Endodermal cell (in vitro differentiated cells): ENCODE measurements around the gene TAF9. TPM values are rescaled to one million over a fixed set of nuclear protein-coding genes. Genes with fewer than 3 reads are reported as not detected.

Experiments used
- DNase-seq: peaks from one replicate; pipeline ENCODE4 v3.0.0-alpha.2; 2017
- H3K27ac ChIP-seq: 2 replicates; pipeline ENCODE4 v1.5.1; 2013; ENCODE audit warnings: mild to moderate bottlenecking, low read depth, low read length, moderate library complexity
- H3K27me3 ChIP-seq: 2 replicates; pipeline ENCODE4 v1.6.1; 2013; ENCODE audit warnings: mild to moderate bottlenecking, low read length, moderate library complexity; ENCODE audit not compliant: insufficient read depth, control insufficient read depth, poor library complexity, severe bottlenecking
- H3K36me3 ChIP-seq: 2 replicates; pipeline ENCODE4 v1.7.0; 2013; ENCODE audit warnings: mild to moderate bottlenecking, low read length, moderate library complexity; ENCODE audit not compliant: control insufficient read depth, insufficient read depth
- H3K4me1 ChIP-seq: one replicate; pipeline ENCODE4 v1.7.0; 2013; ENCODE audit warnings: low read length; ENCODE audit not compliant: control insufficient read depth, insufficient read depth
- H3K4me3 ChIP-seq: 2 replicates; pipeline ENCODE4 v1.5.1; 2013; ENCODE audit warnings: mild to moderate bottlenecking, low read length, moderate library complexity
- H3K9ac ChIP-seq: 2 replicates; pipeline ENCODE4 v1.6.1; 2013; ENCODE audit warnings: mild to moderate bottlenecking, low read length, moderate library complexity; ENCODE audit not compliant: poor library complexity, severe bottlenecking; ENCODE audit errors: extremely low read depth
- H3K9me3 ChIP-seq: 2 replicates; pipeline ENCODE4 v1.6.1; 2013; ENCODE audit warnings: mild to moderate bottlenecking, low read length, moderate library complexity; ENCODE audit not compliant: control insufficient read depth
- H3K27ac Mint-ChIP-seq: 2 replicates; pipeline ENCODE4 v1.8.0; 2020; ENCODE audit warnings: mixed read lengths
- H3K27me3 Mint-ChIP-seq: 2 replicates; pipeline ENCODE4 v1.8.0; 2021; ENCODE audit warnings: mild to moderate bottlenecking, mixed read lengths; ENCODE audit not compliant: insufficient read depth
- H3K36me3 Mint-ChIP-seq: 2 replicates; pipeline ENCODE4 v1.8.0; 2020; ENCODE audit warnings: low read depth, mixed read lengths
- H3K4me1 Mint-ChIP-seq: 2 replicates; pipeline ENCODE4 v1.8.0; 2020; ENCODE audit warnings: mixed read lengths
- H3K4me3 Mint-ChIP-seq: 2 replicates; pipeline ENCODE4 v1.8.0; 2020; ENCODE audit warnings: mild to moderate bottlenecking, moderate library complexity, mixed read lengths
- H3K9me3 Mint-ChIP-seq: 2 replicates; pipeline ENCODE4 v1.8.0; 2020; ENCODE audit warnings: mild to moderate bottlenecking, mixed read lengths
- WGBS, 2 experiments: methylation state at CpG; one replicate each; pipeline versions ENCODE4 v1.1.5 to v1.1.7; 2013; ENCODE audit warnings: missing lambda C conversion rate in 2 of 2, mixed read lengths in 1 of 2; ENCODE audit not compliant: insufficient coverage in 1 of 2, insufficient read length in 1 of 2; 5-methylcytosine and 5-hydroxymethylcytosine counted together
- total RNA-seq, 2 donors: library from RNA; stranded (reverse); fragmentation: NEBNext Ultra II Directional in 1 of 2; extraction: Animal tissue kit (Norgen Biotek cat#: 25700) in 1 of 2; gene quantifications; 2 replicates in 1 of 2; 3 replicates in 1 of 2; pipeline ENCODE4 v1.2.1, GENCODE V29; 2021
- TF ChIP-seq, protein P1 (sequence below): fragments of 200-600 bp; sonication (generic); conservative IDR thresholded peaks from 2 replicates; pipeline ENCODE4 v1.5.0; 2021; ENCODE audit warnings: antibody characterized with exemption, mild to moderate bottlenecking

The TAF9 gene
- total RNA-seq, 2 donors from 2014 or later = 69.5 to 74.3 TPM

DNA sequence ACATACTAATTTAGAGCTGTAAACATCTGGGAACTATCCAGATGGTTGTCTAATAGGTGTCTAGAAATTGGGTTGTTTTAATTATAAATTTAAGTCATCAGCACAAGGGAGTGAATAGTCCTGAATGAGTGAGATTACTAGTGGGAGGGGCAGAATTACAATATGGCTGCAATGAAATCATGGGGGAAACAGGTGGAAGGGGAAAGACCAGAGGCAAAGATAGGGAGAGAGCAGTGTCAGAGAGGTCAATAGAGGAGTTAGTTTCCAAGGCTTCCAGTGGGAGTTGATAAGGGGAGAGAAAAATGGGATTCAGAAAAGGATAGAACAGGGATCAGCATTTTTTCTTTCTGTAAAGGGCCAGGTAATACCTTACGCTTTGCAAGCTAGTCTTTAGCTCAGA is 8.9 kb downstream of the TAF9 start:
- Histone ChIP-seq H3K9me3 (no peaks in the 10 kb centered on the region), H3K36me3 (peaks cover 47% of the 10 kb centered on the region), H3K27me3 (no peaks in the 10 kb centered on the region), H3K4me3 (no peak overlapping the region), H3K9ac (no peak overlapping the region), H3K4me1 (no peaks in the 10 kb centered on the region), H3K27ac (no peak overlapping the region)
- Mint-ChIP-seq H3K9me3 (no peaks in the 10 kb centered on the region), H3K27ac (no peak overlapping the region), H3K4me1 (no peaks in the 10 kb centered on the region), H3K27me3 (no peaks in the 10 kb centered on the region), H3K4me3 (no peak overlapping the region), H3K36me3 (peaks cover 37% of the 10 kb centered on the region)
- WGBS, 2 experiments = 96 to 100% methylated on average over 1 of the region's 1 CpG
- no peak for DNase-seq
- TF ChIP-seq, protein P1, sequence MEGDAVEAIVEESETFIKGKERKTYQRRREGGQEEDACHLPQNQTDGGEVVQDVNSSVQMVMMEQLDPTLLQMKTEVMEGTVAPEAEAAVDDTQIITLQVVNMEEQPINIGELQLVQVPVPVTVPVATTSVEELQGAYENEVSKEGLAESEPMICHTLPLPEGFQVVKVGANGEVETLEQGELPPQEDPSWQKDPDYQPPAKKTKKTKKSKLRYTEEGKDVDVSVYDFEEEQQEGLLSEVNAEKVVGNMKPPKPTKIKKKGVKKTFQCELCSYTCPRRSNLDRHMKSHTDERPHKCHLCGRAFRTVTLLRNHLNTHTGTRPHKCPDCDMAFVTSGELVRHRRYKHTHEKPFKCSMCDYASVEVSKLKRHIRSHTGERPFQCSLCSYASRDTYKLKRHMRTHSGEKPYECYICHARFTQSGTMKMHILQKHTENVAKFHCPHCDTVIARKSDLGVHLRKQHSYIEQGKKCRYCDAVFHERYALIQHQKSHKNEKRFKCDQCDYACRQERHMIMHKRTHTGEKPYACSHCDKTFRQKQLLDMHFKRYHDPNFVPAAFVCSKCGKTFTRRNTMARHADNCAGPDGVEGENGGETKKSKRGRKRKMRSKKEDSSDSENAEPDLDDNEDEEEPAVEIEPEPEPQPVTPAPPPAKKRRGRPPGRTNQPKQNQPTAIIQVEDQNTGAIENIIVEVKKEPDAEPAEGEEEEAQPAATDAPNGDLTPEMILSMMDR = no peak

DNA sequence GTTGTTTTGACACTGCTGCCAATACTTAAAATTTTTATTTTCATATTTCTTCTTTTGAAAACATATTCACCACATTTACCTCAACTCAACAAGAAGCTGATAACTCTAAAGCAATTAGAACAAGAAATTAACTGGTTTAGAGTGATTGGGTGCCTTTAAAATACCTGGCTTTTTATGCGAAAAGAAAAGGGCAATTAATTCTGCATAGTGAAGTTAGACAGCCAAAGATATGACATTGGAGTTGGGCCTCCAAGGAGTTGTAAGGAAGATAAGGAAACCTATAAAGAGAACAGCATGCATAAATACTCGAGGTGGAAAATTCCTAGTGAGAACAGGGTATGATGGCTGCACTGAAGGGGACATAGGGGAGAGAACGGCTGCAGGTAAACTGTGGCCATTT is 9.6 kb downstream of the TAF9 start:
- no peak for DNase-seq
- Histone ChIP-seq H3K4me3 (no peak overlapping the region), H3K9ac (no peak overlapping the region), H3K27ac (no peak overlapping the region), H3K9me3 (no peaks in the 10 kb centered on the region), H3K36me3 (peaks cover 46% of the 10 kb centered on the region), H3K4me1 (no peaks in the 10 kb centered on the region), H3K27me3 (no peaks in the 10 kb centered on the region)
- Mint-ChIP-seq H3K4me1 (no peaks in the 10 kb centered on the region), H3K36me3 (peaks cover 32% of the 10 kb centered on the region), H3K27me3 (no peaks in the 10 kb centered on the region), H3K27ac (no peak overlapping the region), H3K9me3 (no peaks in the 10 kb centered on the region), H3K4me3 (no peak overlapping the region)
- TF ChIP-seq, protein P1 = no peak
- 86 to 96% methylated on average over 2 to 3 of the region's 3 CpGs for WGBS, 2 experiments

DNA sequence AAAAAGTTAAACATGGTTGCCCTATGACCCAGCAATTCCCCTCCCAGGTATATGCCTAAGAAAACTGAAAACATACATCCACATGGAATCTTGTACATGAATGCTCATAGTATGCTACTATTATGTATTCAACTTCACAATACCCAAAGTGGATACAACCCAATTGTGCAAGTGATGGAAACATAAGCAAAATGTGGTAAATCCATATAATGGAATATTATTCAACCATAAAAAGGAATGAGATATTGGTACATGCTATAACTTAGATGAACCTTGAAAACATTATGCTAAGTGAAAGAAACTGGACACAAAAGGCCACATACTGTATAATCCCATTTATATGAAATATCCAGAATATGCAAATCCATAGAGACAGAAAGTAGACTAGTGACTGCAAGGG is 18.7 kb downstream of the TAF9 start:
- Mint-ChIP-seq H3K36me3 (peaks cover 34% of the 10 kb centered on the region), H3K9me3 (no peaks in the 10 kb centered on the region), H3K4me1 (peaks cover 6% of the 10 kb centered on the region), H3K27ac (no peak overlapping the region), H3K27me3 (no peaks in the 10 kb centered on the region), H3K4me3 (no peak overlapping the region)
- Histone ChIP-seq H3K9ac (no peak overlapping the region), H3K27ac (no peak overlapping the region), H3K9me3 (no peaks in the 10 kb centered on the region), H3K4me3 (no peak overlapping the region), H3K36me3 (peaks cover 52% of the 10 kb centered on the region), H3K4me1 (no peaks in the 10 kb centered on the region), H3K27me3 (no peaks in the 10 kb centered on the region)
- TF ChIP-seq, protein P1 = no peak
- no peak for DNase-seq
